H1 (cell line): Measurements from ENCODE around the gene SCN2B. TPM values are rescaled to one million over a fixed set of nuclear protein-coding genes. Genes with fewer than 3 reads are reported as not detected.

ENCODE experiments used
- ATF3 ChIP-seq: IDR thresholded peaks from 2 replicates; pipeline ENCODE4 v1.6.1; 2011; ENCODE audit warnings: low read depth, mild to moderate bottlenecking, low read length; ENCODE audit not compliant: insufficient read depth
- CHD7 ChIP-seq: fragments of 300-600 bp; sonication (generic); IDR thresholded peaks from 2 replicates; pipeline ENCODE4 v1.7.1; 2012; ENCODE audit warnings: low read length, moderate library complexity, mild to moderate bottlenecking, inconsistent platforms; ENCODE audit not compliant: insufficient replicate concordance
- CTCF ChIP-seq, 3 experiments: IDR thresholded peaks; 1 replicate in 2 of 3; 2 replicates in 1 of 3; pipeline versions ENCODE4 v1.5.1 to v1.6.1; 2011; ENCODE audit warnings: low read length in 3 of 3, mild to moderate bottlenecking in 3 of 3, inconsistent platforms in 2 of 3, low read depth in 1 of 3, moderate library complexity in 1 of 3; ENCODE audit not compliant: insufficient read depth in 1 of 3; ENCODE audit errors: control extremely low read depth in 1 of 3
- EZH2 ChIP-seq: fragments of 200-600 bp; sonication (generic); IDR thresholded peaks from 2 replicates; pipeline ENCODE4 v1.7.1; 2012; ENCODE audit warnings: low read depth, mild to moderate bottlenecking, moderate library complexity, low read length, inconsistent platforms; ENCODE audit not compliant: severe bottlenecking
- JUN ChIP-seq: IDR thresholded peaks from 2 replicates; pipeline ENCODE4 v1.6.1; 2011; ENCODE audit warnings: low read depth, mild to moderate bottlenecking, improper control_type of control experiment, low read length
- SIX5 ChIP-seq: IDR thresholded peaks from 2 replicates; pipeline ENCODE4 v1.6.1; 2011; ENCODE audit warnings: mild to moderate bottlenecking, low read depth, low read length
- SP4 ChIP-seq: IDR thresholded peaks from 2 replicates; pipeline ENCODE4 v1.6.1; 2012; ENCODE audit warnings: low read length, inconsistent platforms
- TCF12 ChIP-seq: IDR thresholded peaks from 2 replicates; pipeline ENCODE4 v1.6.1; 2011; ENCODE audit warnings: low read depth, mild to moderate bottlenecking, low read length
- TEAD4 ChIP-seq: IDR thresholded peaks from 2 replicates; pipeline ENCODE4 v1.6.1; 2012; ENCODE audit warnings: low read depth, low read length, inconsistent platforms, mixed read lengths
- polyA plus RNA-seq, 7 experiments: library from polyadenylated mRNA; depleted of rRNA in 3 of 7; stranded (reverse) in 5 of 7; unstranded in 2 of 7; fragments of >200 nt in 5 of 7; fragments of 200-250 nt in 2 of 7; gene quantifications; 1 replicate in 5 of 7; 2 replicates in 1 of 7; 4 replicates in 1 of 7; pipeline versions ENCODE4 v1.2.1 to v1.2.3, GENCODE V29; 2011 to 2013; ENCODE audit warnings: missing spikeins in 2 of 7, mixed read lengths in 2 of 7
- total RNA-seq: library from RNA; stranded (reverse); fragmentation: NEBNext Ultra II Directional; extraction: Animal tissue kit (Norgen Biotek cat#: 25700); gene quantifications from 2 replicates; pipeline ENCODE4 v1.2.1, GENCODE V29; 2021

SCN2B gene
- total and polyA plus RNA-seq, 2 of the 8 experiments (the other 6 are each of a cell fraction or from before 2014, with no cell fraction given) = 0.14 to 0.24 TPM

- TF ChIP-seq CHD7 (no peak), EZH2 (no peak), CTCF (IDR thresholded peaks at IDR 0.05; ENCODE audit: control extremely low read depth in 1 of 3, insufficient read depth in 1 of 3, low read depth in 1 of 3, low read length in 3 of 3) (no peak), TEAD4 (no peak), ATF3 (no peak), TCF12 (no peak), JUN (no peak), SP4 (no peak), SIX5 (no peak)
These were observed 36.9 kb downstream of the SCN2B start (continued) for GRCh38 chr11:118139578-118139977.
